Activated CD4-positive, alpha-beta T cell treated with anti-CD3 and anti-CD28 coated beads for 48 hours (primary cell): Measurements from ENCODE around the gene KASH5.
"Not testable (repeated sequence)": the region's sequence is repeated elsewhere in the genome, so short reads cannot be mapped to it uniquely, and the experiment has no call there.

Experiments
- DNase-seq: peaks from one replicate; pipeline ENCODE4 v3.0.0-alpha.2; 2020

The KASH5 gene

DNA sequence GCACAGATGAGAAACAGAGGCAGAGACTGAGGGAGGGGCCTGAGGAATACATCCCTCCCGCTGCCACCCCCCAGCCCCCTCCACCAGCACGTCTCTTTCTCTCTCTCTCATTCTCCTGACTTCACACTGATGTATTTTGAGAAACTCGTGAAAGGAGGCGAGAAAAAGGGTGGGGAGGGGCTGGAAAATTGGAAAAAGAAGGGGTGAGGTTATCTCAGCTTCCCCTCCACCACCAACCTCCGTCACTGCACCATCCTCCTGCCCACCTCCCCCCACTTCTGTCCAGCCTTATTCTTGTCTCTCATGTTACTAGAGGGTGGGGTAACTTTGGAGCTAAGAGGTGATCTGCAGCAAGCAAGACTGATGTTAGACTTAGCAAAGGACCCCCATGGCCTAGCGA, 51.8 kb downstream of the KASH5 start:
- DNase-seq = no peak

DNA sequence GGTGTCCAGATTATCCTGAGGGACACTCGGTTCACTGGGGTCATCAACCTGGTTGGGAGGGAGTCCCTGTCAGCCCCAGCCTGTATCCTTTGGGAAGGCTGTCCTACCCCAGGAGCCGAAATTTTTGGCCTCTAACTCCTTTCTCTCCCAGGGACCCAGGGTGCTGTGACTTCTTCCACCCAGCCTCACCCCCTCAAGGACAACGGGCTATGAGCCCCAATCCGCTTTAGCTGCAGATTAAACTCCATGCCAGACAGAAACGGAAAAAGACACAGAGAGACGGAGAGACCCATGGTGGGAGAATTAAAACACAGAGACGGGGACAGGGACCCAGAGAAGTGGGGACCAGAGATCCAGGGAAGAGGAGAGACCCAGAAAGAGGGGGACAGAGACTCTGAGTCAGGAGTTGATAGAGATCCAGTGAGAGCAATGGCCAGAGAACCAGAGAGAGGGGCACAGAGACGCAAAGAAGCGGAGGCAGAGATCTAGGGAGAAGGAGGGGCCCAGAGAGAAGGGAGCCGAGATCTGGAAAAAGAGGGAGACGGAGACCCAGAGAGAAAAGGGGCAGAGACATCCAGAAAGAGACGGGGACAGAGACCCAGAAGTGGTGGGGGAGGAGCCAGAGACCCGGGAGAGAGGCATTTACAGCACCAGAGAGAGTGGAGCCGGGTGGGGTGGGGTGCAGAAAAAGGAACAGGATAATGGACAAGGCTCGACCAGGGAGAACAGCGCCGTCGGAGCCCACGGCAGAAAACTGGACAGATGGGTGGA, 52.6 kb downstream of the KASH5 start:
- DNase-seq = no peak

DNA sequence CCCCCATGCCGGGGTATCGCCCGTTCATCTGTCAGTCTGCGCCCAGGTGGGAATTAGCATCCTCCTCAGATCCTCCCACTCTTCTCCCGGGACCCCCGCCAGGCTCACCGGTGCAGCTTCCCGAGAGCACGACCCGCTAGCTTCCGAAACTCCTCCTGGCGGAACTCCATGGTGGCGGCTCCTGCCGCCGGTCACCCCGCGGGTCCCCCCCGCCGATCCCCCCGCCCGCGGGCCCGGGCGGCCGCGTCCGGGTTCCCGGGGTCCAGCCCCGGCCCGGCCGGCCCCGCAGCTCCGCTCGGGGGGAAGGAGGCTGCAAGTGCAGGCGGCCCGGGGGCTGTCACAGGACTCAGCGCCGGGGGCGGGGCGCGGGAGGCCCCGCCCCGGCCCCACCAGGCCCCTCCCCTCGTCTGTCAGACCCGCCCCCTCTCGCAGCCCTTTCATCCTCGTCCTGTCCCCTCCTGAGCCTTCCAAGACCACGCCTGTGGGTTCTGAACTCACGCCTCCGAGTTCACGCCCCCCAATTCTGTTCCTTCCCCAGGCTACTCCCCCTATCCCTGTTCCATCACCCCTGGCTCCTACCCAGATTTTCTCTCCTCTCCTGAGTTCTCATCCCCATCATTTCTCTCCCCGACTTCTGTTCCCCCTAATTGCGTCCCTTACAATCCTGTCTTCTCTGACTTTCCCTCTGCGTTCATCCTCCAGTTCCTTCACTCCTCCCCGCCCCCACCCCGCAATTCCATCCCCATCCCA, 53.3 kb downstream of the KASH5 start, which contains the start of gene SLC17A7:
SLC17A7 (minus strand) TSS at position 318 of the 750 bp plus-strand sequence; CDS start at position 170, 148 bp downstream.
- DNase-seq = peak; percentile 65

DNA sequence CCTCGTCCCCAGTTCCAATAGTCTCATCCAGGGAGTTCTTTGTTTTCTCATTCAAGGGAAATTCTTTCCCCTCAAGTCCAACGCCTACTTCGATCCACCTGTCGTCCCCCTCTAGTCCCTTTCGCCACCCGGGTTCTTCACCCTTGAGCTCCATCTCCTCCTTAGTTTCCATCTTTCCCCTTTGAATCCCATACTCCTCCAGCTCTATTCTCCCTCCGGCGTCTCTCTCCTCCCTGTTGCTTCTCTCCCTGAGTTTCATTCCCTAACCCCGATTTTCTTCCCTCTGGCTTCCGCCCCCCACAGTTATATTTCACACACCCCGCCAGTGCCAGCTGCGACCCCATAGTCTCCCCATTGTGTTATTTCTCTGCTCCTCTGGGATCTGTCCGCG, 53.9 kb downstream of the KASH5 start:
- no peak for DNase-seq

DNA sequence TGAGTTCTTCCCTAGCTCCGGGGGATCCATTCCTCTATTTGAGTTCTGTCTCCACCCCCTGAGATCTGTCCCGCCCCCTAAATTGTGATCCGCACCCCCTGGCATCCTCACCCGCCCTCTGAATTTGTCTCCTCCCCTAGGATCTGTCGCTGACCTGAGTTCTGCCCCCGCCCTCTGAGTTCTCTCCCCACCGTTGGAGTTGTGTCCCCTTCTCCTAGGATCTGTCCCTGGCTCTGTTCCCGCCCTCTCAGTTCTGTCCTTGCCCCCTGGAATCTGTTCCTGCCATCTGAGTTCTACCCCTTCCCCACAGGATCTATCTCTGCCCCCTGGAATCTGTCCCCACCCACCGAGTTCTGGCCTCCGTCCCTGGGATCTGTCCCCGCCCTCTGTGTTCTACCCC, 54.3 kb downstream of the KASH5 start:
- peak; percentile 55 for DNase-seq

GRCh38 chr19:49442771-49443365, 54.8 kb downstream of the KASH5 start:
- peak; percentile 79 for DNase-seq

DNA sequence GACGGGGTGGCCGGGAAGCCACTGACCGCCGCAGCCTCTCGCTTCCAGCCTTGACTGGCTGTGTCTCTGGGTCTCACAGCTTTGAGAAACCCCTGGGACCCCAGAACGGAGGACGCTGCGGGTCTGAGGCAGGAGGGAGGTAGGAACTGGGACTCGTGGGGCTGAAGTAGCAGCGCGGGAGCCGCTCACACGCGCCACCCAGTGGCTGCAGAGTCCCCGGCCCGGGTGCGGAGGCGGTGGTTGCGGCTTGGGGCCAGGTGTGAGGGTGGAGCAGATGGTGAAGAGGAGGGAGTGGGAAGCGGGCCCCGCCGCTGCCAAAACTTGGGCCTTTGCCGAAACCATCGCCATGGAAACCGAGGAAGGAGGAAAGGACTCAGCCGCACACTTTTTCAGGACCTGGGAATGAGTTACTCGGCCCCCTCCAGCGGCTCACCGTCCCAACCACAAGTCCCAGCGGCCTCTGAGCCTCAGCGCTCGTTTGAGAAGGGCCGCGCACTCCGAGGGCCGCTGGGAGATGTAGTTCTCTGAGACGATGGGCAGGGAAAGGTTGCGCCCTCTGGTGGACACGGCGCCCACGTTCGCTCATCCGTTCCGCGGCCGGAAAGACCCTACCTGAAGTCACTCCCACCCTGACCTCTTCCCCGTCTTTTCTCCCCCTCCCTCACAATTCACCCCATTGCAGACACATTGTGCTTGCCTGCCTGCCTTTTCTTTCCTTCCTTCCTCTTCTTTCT, 55.5 kb downstream of the KASH5 start:
- peak; percentile 95 for DNase-seq

DNA sequence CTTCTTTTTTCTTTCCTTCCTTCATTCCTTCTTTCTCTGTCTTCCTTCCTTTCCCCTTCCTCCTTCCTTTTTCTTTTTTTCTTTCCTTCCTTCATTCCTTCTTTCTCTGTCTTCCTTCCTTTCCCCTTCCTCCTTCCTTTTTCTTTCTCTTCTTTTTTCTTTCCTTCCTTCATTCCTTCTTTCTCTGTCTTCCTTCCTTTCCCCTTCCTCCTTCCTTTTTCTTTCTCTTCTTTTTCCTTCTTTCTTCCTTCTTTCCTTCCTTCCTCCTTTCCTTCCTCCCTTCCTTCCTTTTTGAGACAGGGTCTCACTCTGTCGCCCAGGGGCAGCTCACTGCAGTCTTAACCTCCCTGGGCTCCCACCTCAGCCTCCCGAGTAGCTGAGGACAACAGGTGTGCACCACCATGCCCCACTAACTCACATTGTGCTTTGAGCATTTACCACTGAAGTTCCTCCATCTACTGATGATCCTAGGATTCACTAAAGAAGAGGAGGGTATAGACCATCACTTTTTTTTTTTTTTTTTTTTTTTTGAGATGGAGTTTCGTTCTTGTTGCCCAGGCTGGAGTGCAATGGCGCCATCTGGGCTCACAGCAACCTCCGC, 56.2 kb downstream of the KASH5 start:
- not testable (repeated sequence) for DNase-seq

- no peak for DNase-seq
Observed at GRCh38 chr19:49445997-49446396, 57.9 kb downstream of the KASH5 start.

- peak; percentile 67 for DNase-seq
Observed at GRCh38 chr19:49447485-49448431, 59.7 kb downstream of the KASH5 start.

DNA sequence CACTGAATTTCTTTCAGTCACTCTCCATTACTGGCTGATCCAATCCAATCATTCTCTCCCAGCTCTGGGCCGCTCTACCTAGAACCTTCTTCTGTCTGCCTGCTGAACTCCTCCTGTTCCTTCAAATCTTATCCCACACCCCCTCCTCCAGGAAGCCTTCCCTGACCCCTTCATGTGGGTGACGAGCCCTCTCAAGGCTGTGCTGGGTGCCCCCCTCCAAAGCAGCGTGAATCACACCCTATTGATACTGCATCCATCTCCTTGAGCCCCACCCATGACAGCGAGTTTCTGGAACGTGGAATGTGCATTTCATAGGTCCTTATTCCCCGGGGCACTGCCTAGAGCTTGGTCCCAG, 60.4 kb downstream of the KASH5 start:
- DNase-seq = no peak

DNA sequence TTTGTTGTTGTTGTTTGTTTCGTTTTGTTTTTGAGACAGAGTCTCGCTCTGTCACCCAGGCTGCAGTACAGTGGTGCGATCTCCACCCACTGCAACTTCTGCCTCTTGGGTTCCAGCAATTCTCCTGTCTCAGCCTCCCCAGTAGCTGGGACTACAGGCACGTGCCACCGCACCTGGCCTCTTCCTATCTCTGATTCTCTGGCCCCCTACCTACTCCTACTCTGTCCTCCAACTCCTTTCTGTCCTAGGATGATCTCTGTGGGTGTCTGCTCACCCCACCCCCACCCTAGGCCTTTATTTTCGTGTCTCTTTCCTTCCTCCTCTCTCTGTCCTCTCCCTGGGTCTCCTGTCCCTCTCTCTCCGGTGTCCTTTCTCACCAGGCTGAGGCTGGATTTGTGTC, 62.4 kb downstream of the KASH5 start:
- no peak for DNase-seq

- DNase-seq = peak; percentile 96
Observed at GRCh38 chr19:49451430-49452181, 63.6 kb downstream of the KASH5 start, which contains the start of gene PIH1D1. TSS of gene PIH1D1 (minus strand) at chr19:49451814. CDS start at chr19:49451574, 240 bp downstream.

GRCh38 chr19:49453013-49453756, 65.1 kb downstream of the KASH5 start, which contains the start of gene ALDH16A1:
TSS of gene ALDH16A1 (plus strand) at chr19:49453225. CDS start at chr19:49453332, 107 bp downstream.
- peak; percentile 99 for DNase-seq

- DNase-seq = no peak
Observed at GRCh38 chr19:49453757-49454240, 65.8 kb downstream of the KASH5 start.

- no peak for DNase-seq
Observed at GRCh38 chr19:49455773-49456172, 67.7 kb downstream of the KASH5 start.

DNA sequence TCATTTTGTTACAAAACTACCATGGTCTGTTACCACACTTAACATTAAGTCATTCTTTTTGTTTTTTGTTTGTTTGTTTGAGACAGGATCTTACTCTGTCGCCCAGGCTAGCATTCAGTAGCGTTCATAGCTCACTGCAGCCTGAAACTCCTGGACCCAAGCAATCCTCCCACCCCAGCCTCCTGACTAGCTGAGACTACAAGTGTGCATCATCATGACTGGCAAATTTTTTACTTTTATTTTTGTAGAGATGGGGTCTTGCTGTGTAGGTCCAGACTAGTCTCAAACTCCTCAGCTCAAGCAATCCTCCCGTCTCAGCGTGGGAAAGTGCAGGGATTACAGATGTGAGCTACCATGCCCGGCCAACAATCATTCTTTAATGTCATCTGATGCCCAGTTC, 68.3 kb downstream of the KASH5 start:
- no peak for DNase-seq

- no peak for DNase-seq
Observed at GRCh38 chr19:49458567-49458903, 70.5 kb downstream of the KASH5 start.

DNA sequence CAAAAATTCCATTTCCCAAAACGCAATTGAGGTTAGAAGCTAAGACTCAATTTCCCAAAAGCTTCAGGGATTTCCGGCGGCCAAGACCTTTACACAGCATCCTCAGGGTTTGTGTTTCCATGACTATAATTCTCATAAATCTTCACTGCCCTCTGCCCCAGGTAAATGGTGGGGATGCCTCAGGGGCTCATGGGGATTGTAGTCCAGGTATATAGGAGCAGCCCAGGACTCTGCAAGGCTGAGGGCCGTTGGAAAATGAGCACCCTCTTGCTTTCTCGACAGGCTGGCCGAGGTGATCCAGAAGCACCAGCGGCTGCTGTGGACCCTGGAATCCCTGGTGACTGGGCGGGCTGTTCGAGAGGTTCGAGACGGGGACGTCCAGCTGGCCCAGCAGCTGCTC, 71.3 kb downstream of the KASH5 start:
- no peak for DNase-seq

GRCh38 chr19:49461130-49461529, 73.1 kb downstream of the KASH5 start:
- DNase-seq = not testable (repeated sequence)
